HG03442 (cell line): Measurements from ENCODE around the gene PSAP.
A peak's percentile ranks its signal among the peaks of the same experiment; 100 is the strongest.
"Not testable (repeated sequence)": the region's sequence is repeated elsewhere in the genome, so short reads cannot be mapped to it uniquely, and the experiment has no call there.

Experiments used
- ATAC-seq: cut with Tn5 transposase; IDR thresholded peaks from one replicate; pipeline ENCODE4 v1.9.1; 2021; ENCODE audit warnings: mild to moderate bottlenecking, moderate library complexity; ENCODE audit not compliant: unreplicated experiment

PSAP gene

GRCh38 chr10:71850743-71851464 lies at the start of gene PSAP:
Gene PSAP (minus strand): TSS chr10:71851251. CDS start chr10:71851221, 30 bp downstream.
- peak; percentile 94 for ATAC-seq

GRCh38 chr10:71900441-71901180 lies 49.6 kb upstream of the PSAP start:
- no peak for ATAC-seq

GRCh38 chr10:71899665-71900412 lies 48.8 kb upstream of the PSAP start:
- no peak for ATAC-seq

- ATAC-seq, result not testable (repeated sequence)
Measured at GRCh38 chr10:71898346-71898745, 47.3 kb upstream of the PSAP start.

- ATAC-seq, result no peak
Measured at GRCh38 chr10:71893920-71894319, 42.9 kb upstream of the PSAP start.

GRCh38 chr10:71893258-71893815 lies 42.3 kb upstream of the PSAP start:
- ATAC-seq, result no peak

- ATAC-seq, result no peak
Measured at GRCh38 chr10:71891437-71891836, 40.4 kb upstream of the PSAP start.

- no peak for ATAC-seq
Measured at GRCh38 chr10:71889388-71889987, 38.4 kb upstream of the PSAP start.

GRCh38 chr10:71888623-71889387 lies 37.8 kb upstream of the PSAP start:
- ATAC-seq, result peak; percentile 88

GRCh38 chr10:71888248-71888622 lies 37.2 kb upstream of the PSAP start:
- no peak for ATAC-seq

- no peak for ATAC-seq
Measured at GRCh38 chr10:71887743-71888142, 36.7 kb upstream of the PSAP start.

- no peak for ATAC-seq
Measured at GRCh38 chr10:71882813-71883659, 32.0 kb upstream of the PSAP start.

GRCh38 chr10:71881647-71882355 lies 30.8 kb upstream of the PSAP start:
- no peak for ATAC-seq

GRCh38 chr10:71881307-71881624 lies 30.2 kb upstream of the PSAP start:
- not testable (repeated sequence) for ATAC-seq

- ATAC-seq, result no peak
Measured at GRCh38 chr10:71880425-71881306, 29.6 kb upstream of the PSAP start.

GRCh38 chr10:71878327-71879034 lies 27.4 kb upstream of the PSAP start:
- ATAC-seq, result no peak

GRCh38 chr10:71877821-71878220 lies 26.8 kb upstream of the PSAP start:
- no peak for ATAC-seq
